ENCODE results near the gene KCNK3. TPM values are rescaled to one million over a fixed set of nuclear protein-coding genes. Genes with fewer than 3 reads are reported as not detected.
A peak's percentile ranks its signal among the peaks of the same experiment; 100 is the strongest.
"Not testable (repeated sequence)": the region's sequence is repeated elsewhere in the genome, so short reads cannot be mapped to it uniquely, and the experiment has no call there.

Gene KCNK3
- total and polyA plus RNA-seq, 5 donors from 2014 or later, result not detected

DNA sequence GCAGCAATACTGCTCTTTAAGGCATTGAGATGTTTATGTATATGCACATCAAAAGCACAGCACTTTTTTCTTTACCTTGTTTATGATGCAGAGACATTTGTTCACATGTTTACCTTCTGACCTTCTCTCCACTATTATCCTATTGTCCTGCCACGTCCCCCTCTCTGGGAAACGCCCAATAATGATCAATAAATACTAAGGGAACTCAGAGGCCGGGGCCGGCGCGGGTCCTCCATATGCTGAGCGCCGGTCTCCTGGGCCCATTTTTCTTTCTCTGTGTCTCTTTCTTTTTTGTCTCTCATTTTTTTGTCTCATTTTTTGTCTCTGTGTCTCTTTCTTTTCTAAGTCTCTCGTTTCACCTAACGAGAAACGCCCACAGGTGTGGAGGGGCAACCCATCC, 57.9 kb downstream of the KCNK3 start:
- not testable (repeated sequence) for H3K36me3 Mint-ChIP-seq; H3K27ac ChIP-seq (ENCODE audit: insufficient read depth, low read length, poor library complexity, severe bottlenecking); DNase-seq; H3K4me1 Mint-ChIP-seq; H3K4me1 ChIP-seq (ENCODE audit: control insufficient read depth, insufficient read depth, low read length, poor library complexity, severe bottlenecking); H3K4me3 Mint-ChIP-seq; H3K9me3 Mint-ChIP-seq; H3K27ac Mint-ChIP-seq; H3K4me3 ChIP-seq (ENCODE audit: low read depth, low read length); H3K27me3 ChIP-seq (ENCODE audit: control insufficient read depth, insufficient read depth, low read length); ATAC-seq (ENCODE audit: low read depth in 2 of 2); H3K36me3 ChIP-seq (ENCODE audit: control insufficient read depth, insufficient read depth, low read length); H3K9me3 ChIP-seq (ENCODE audit: control insufficient read depth in 2 of 2, low read length in 2 of 2)
- H3K27me3 Mint-ChIP-seq, result peaks cover 14% of the 10 kb centered on the region

DNA sequence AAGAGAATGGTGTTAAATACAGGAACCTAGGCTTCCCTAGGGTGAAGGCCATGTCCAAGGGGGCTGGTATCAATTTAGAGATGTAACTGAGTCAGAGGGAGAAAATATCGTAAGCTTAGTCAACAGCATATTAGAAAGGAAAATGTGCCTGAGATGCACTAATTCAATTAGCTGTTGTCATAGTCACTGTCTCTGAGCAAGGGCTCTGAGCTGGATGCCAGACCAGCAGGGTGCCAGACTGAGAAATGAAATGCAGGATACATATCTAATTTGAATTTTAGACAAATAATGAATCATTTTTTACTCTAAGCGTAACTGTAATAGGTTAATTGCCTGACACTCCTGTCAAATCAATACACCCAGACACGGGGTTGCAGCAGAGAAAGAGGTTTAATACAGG, 60.1 kb downstream of the KCNK3 start:
- Histone ChIP-seq H3K9me3 (ENCODE audit: control insufficient read depth in 2 of 2, low read length in 2 of 2) (no peaks in the 10 kb centered on the region), H3K27ac (ENCODE audit: insufficient read depth, low read length, poor library complexity, severe bottlenecking) (no peak overlapping the region), H3K27me3 (ENCODE audit: control insufficient read depth, insufficient read depth, low read length) (no peaks in the 10 kb centered on the region), H3K4me3 (ENCODE audit: low read depth, low read length) (no peak overlapping the region), H3K4me1 (ENCODE audit: control insufficient read depth, insufficient read depth, low read length, poor library complexity, severe bottlenecking) (no peaks in the 10 kb centered on the region), H3K36me3 (ENCODE audit: control insufficient read depth, insufficient read depth, low read length) (no peaks in the 10 kb centered on the region)
- no peak for ATAC-seq (ENCODE audit: low read depth in 2 of 2)
- H3K4me1 Mint-ChIP-seq, result no peaks in the 10 kb centered on the region
- peaks cover 0 to 2% (median 0%) of the 10 kb centered on the region in 7 donors for H3K9me3 Mint-ChIP-seq
- peak overlapping the region in 1 of 4 donors; percentile 70 for H3K4me3 Mint-ChIP-seq
- H3K36me3 Mint-ChIP-seq, result no peaks in the 10 kb centered on the region
- H3K27me3 Mint-ChIP-seq, result peaks cover 16% of the 10 kb centered on the region
- H3K27ac Mint-ChIP-seq, result no peak overlapping the region
- DNase-seq, result no peak

DNA sequence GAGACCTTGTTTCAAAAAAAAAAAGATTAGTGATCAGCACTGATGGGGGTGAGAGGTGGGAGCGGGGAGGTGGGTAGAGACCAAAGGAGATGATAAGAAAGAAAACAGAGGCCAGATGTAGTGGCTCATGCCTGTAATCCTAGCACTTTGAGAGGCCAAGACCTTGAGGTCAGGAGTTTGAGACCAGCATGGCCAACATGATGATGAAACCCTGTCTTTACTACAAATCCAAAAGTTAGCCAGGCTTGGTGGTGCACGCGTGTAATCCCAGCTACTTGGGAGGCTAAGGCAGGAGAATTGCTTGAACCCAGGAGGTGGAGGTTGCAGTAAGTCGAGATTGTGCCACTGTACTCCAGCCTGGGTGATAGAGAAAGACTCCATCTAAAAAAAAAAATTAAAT, 62.0 kb downstream of the KCNK3 start:
- peaks cover 0 to 2% (median 0%) of the 10 kb centered on the region in 7 donors for H3K9me3 Mint-ChIP-seq
- no peaks in the 10 kb centered on the region for H3K9me3 ChIP-seq (ENCODE audit: control insufficient read depth in 2 of 2, low read length in 2 of 2)
- no peak for DNase-seq
- H3K27ac ChIP-seq (ENCODE audit: insufficient read depth, low read length, poor library complexity, severe bottlenecking), result no peak overlapping the region
- no peak overlapping the region for H3K27ac Mint-ChIP-seq
- H3K36me3 ChIP-seq (ENCODE audit: control insufficient read depth, insufficient read depth, low read length), result no peaks in the 10 kb centered on the region
- H3K36me3 Mint-ChIP-seq, result no peaks in the 10 kb centered on the region
- no peaks in the 10 kb centered on the region for H3K4me1 ChIP-seq (ENCODE audit: control insufficient read depth, insufficient read depth, low read length, poor library complexity, severe bottlenecking)
- H3K4me1 Mint-ChIP-seq, result no peaks in the 10 kb centered on the region
- no peak for ATAC-seq (ENCODE audit: low read depth in 2 of 2)
- no peaks in the 10 kb centered on the region for H3K27me3 ChIP-seq (ENCODE audit: control insufficient read depth, insufficient read depth, low read length)
- no peak overlapping the region for H3K4me3 Mint-ChIP-seq
- H3K27me3 Mint-ChIP-seq, result peaks cover 22% of the 10 kb centered on the region
- no peak overlapping the region for H3K4me3 ChIP-seq (ENCODE audit: low read depth, low read length)

DNA sequence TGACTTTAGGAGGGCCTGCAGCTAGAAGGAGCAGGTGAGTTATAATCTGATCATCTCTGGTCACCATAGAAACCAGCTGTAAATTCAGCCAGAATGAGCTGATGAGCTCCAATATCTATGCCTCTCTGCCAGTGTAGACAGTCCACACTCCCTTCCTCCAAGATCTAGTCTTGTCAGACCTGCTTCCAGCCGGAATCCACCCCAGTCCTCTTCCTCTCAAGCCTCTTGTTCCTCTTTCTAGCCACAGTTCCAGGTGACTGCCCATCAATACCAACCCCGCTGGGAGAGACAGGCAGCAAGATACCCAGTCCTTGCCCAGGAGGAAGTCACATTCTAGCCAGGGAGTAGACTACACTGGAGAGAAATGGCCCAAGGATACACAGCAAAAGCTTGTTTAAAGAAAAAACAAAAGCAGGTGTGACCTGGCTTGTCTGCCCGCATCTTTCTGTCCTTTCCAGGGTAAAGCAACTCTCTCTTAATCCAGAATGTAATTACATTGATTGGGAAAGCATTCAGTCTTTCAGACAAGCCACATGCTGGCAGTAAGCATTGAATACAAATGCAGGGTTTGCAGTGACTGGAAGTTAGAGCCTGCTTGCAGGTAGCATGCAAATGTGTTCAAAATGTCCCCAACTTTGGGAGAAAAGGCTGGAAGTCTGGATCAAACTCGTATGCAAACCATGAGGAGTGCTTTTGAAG, 62.6 kb downstream of the KCNK3 start:
- H3K36me3 ChIP-seq (ENCODE audit: control insufficient read depth, insufficient read depth, low read length), result no peaks in the 10 kb centered on the region
- Mint-ChIP-seq H3K27ac (no peak overlapping the region), H3K4me1 (no peaks in the 10 kb centered on the region), H3K27me3 (peaks cover 22% of the 10 kb centered on the region), H3K9me3 (peaks cover 0 to 2% (median 0%) of the 10 kb centered on the region in 7 donors), H3K4me3 (no peak overlapping the region), H3K36me3 (no peaks in the 10 kb centered on the region)
- no peak for DNase-seq
- no peak for ATAC-seq (ENCODE audit: low read depth in 2 of 2)
- H3K27ac ChIP-seq (ENCODE audit: insufficient read depth, low read length, poor library complexity, severe bottlenecking), result no peak overlapping the region
- no peaks in the 10 kb centered on the region for H3K27me3 ChIP-seq (ENCODE audit: control insufficient read depth, insufficient read depth, low read length)
- H3K9me3 ChIP-seq (ENCODE audit: control insufficient read depth in 2 of 2, low read length in 2 of 2), result no peaks in the 10 kb centered on the region
- no peaks in the 10 kb centered on the region for H3K4me1 ChIP-seq (ENCODE audit: control insufficient read depth, insufficient read depth, low read length, poor library complexity, severe bottlenecking)
- H3K4me3 ChIP-seq (ENCODE audit: low read depth, low read length), result no peak overlapping the region

DNA sequence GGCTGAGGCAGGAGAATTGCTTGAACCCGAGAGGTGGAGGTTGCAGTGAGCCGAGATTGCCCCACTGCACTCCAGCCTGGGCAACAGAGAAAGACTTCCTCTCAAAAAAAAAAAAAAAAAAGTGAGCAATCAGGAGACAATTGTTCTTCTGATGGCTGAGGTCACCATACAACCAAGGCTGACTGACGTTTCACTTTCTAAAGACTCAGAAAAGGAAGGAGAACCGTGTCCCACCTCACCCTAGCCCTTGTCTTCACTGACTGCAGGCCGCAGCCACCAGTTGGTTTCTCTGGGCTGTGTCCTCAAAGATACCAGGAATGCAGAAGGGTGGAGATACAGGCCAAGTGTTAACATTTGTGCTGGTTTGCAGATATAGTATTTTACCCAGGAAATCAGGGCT, 63.8 kb downstream of the KCNK3 start:
- Histone ChIP-seq H3K36me3 (ENCODE audit: control insufficient read depth, insufficient read depth, low read length) (no peaks in the 10 kb centered on the region), H3K27ac (ENCODE audit: insufficient read depth, low read length, poor library complexity, severe bottlenecking) (no peak overlapping the region), H3K4me1 (ENCODE audit: control insufficient read depth, insufficient read depth, low read length, poor library complexity, severe bottlenecking) (no peaks in the 10 kb centered on the region), H3K4me3 (ENCODE audit: low read depth, low read length) (no peak overlapping the region), H3K9me3 (ENCODE audit: control insufficient read depth in 2 of 2, low read length in 2 of 2) (no peaks in the 10 kb centered on the region), H3K27me3 (ENCODE audit: control insufficient read depth, insufficient read depth, low read length) (no peaks in the 10 kb centered on the region)
- H3K4me3 Mint-ChIP-seq, result no peak overlapping the region
- DNase-seq, result no peak
- H3K4me1 Mint-ChIP-seq, result no peaks in the 10 kb centered on the region
- peaks cover 27% of the 10 kb centered on the region for H3K27me3 Mint-ChIP-seq
- H3K36me3 Mint-ChIP-seq, result no peaks in the 10 kb centered on the region
- peaks cover 0 to under 1% (median 0%) of the 10 kb centered on the region in 7 donors for H3K9me3 Mint-ChIP-seq
- H3K27ac Mint-ChIP-seq, result no peak overlapping the region
- ATAC-seq (ENCODE audit: low read depth in 2 of 2), result no peak

DNA sequence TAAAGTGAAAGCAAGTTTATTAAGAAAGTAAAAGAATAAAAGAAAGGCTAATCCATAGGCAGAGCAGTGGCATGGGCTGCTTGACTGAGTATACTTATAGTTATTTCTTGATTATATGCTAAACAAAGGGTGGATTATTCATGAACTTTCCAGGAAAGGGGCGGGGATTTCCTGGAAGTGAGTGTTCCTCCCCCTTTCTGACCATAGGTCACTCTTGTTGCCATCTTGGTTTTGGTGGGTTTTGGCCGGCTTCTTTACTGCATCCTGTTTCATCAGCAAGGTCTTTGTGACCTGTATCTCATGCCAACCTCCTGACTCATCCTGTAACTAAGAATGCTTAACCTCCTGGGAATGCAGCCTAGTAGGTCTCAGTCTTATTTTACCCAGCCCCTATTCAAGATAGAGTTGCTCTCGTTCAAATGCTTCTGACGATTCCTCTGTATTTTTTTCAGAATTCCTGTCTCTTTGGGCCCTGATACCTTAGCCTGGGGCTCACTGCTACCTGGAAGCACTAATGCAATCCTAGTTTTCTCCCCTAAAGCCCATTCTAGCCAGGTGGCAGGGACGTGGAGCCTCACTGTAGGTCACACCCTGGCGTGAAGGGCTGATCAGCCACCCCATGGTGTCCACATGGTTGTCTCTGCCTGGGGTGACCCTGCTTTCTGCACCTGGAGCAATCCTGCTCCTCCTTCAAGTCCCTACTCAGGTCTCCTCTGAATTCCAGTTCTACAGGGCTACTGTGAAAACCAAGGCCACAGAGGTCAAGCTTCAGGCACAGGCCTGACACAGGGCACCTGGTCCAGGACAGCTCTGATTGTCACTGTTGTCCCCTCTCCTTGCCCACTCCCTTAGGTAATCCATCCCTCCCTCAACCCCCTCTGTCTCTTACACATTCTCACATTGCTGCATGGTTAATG, 65.6 kb downstream of the KCNK3 start:
- no peaks in the 10 kb centered on the region for H3K9me3 ChIP-seq (ENCODE audit: control insufficient read depth in 2 of 2, low read length in 2 of 2)
- no peaks in the 10 kb centered on the region for H3K36me3 ChIP-seq (ENCODE audit: control insufficient read depth, insufficient read depth, low read length)
- H3K4me3 Mint-ChIP-seq, result no peak overlapping the region
- H3K27ac ChIP-seq (ENCODE audit: insufficient read depth, low read length, poor library complexity, severe bottlenecking), result no peak overlapping the region
- no peaks in the 10 kb centered on the region for H3K9me3 Mint-ChIP-seq
- H3K27me3 ChIP-seq (ENCODE audit: control insufficient read depth, insufficient read depth, low read length), result no peaks in the 10 kb centered on the region
- H3K36me3 Mint-ChIP-seq, result no peaks in the 10 kb centered on the region
- H3K27me3 Mint-ChIP-seq, result peaks cover 26% of the 10 kb centered on the region
- H3K4me3 ChIP-seq (ENCODE audit: low read depth, low read length), result no peak overlapping the region
- ATAC-seq (ENCODE audit: low read depth in 2 of 2) (no peak), DNase-seq (no peak)
- H3K27ac Mint-ChIP-seq, result peak overlapping the region in 1 of 3 donors; percentile 19
- H3K4me1 ChIP-seq (ENCODE audit: control insufficient read depth, insufficient read depth, low read length, poor library complexity, severe bottlenecking), result no peaks in the 10 kb centered on the region
- peaks cover 0 to 2% (median 0%) of the 10 kb centered on the region in 4 donors for H3K4me1 Mint-ChIP-seq

DNA sequence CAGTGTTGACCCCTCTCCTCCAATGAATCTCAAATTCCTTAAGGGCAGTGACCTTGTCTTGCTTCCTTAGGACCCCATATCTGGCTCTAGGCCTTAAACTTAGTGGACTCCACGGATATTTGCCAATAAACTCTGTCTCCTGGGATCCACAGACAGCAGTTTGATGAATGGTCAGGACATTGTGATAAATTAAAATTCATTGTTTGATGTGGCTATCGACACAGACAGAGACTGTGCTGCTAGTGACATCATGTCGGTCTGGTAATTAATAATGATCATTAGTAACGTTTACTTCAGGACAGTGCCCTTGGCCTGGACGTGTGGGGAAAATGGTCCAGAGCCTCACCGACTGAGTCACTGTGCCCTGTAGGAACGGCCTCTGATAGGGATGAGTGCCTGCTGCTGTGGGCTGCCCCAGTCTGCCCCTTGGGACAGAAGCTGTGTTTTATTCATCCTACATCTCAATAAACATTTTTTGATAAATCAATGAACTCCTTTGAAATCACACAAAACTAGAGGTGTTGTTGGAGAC, 66.3 kb downstream of the KCNK3 start:
- Histone ChIP-seq H3K4me1 (ENCODE audit: control insufficient read depth, insufficient read depth, low read length, poor library complexity, severe bottlenecking) (peaks cover 7% of the 10 kb centered on the region), H3K27me3 (ENCODE audit: control insufficient read depth, insufficient read depth, low read length) (no peaks in the 10 kb centered on the region), H3K36me3 (ENCODE audit: control insufficient read depth, insufficient read depth, low read length) (no peaks in the 10 kb centered on the region), H3K27ac (ENCODE audit: insufficient read depth, low read length, poor library complexity, severe bottlenecking) (no peak overlapping the region), H3K9me3 (ENCODE audit: control insufficient read depth in 2 of 2, low read length in 2 of 2) (no peaks in the 10 kb centered on the region), H3K4me3 (ENCODE audit: low read depth, low read length) (no peak overlapping the region)
- Mint-ChIP-seq H3K27me3 (peaks cover 22% of the 10 kb centered on the region), H3K9me3 (no peaks in the 10 kb centered on the region), H3K27ac (peak overlapping the region in 1 of 3 donors; percentile 19), H3K4me1 (peaks cover 0 to 8% (median 0%) of the 10 kb centered on the region in 4 donors), H3K4me3 (no peak overlapping the region), H3K36me3 (no peaks in the 10 kb centered on the region)
- ATAC-seq (ENCODE audit: low read depth in 2 of 2) (no peak), DNase-seq (no peak)

Measured in CD4-positive, CD25-positive, alpha-beta regulatory T cell (primary cell).